A549 (cell line): ENCODE data around the gene NSD2.

Experiments used
- CEBPB ChIP-seq, 2 experiments: fragments of >200 bp in 1 of 2; sonication (Bioruptor Twin) in 1 of 2; formaldehyde crosslinking in 1 of 2; IDR thresholded peaks; 2 replicates each; pipeline ENCODE4 v1.6.1; 2012 to 2016
- CTCF ChIP-seq: fragments of >200 bp; sonication (Bioruptor Twin); formaldehyde crosslinking; IDR thresholded peaks from 3 replicates; pipeline ENCODE4 v1.5.1; 2016
- RCOR1 ChIP-seq: fragments of 150-350 bp; IDR thresholded peaks from 2 replicates; pipeline ENCODE4 v1.6.1; 2014; ENCODE audit warnings: antibody characterized with exemption, low read length, low read depth
- USF2 ChIP-seq: fragments of 450-650 bp; IDR thresholded peaks from 2 replicates; pipeline ENCODE4 v1.6.1; 2014; ENCODE audit warnings: antibody characterized with exemption

- TF ChIP-seq CEBPB (IDR thresholded peaks at IDR 0.05) (no peak), RCOR1 (no peak), CTCF (no peak), USF2 (no peak)
Measured at GRCh38 chr4:1990676-1991075, 119.5 kb downstream of the NSD2 start.
